Astrocyte (in vitro differentiated cells and primary cell): Measurements from ENCODE around the gene ARHGAP24.

Source experiments
- EZH2 ChIP-seq: IDR thresholded peaks from 2 replicates; pipeline ENCODE4 v1.6.1; 2012; ENCODE audit warnings: mild to moderate bottlenecking, low read length, inconsistent platforms; ENCODE audit not compliant: insufficient read depth
- TF ChIP-seq, protein P1 (sequence below): IDR thresholded peaks from 2 replicates; pipeline ENCODE4 v1.5.1; 2011; ENCODE audit warnings: low read depth, mild to moderate bottlenecking, inconsistent platforms, low read length, moderate library complexity; ENCODE audit not compliant: insufficient read depth

- TF ChIP-seq, protein P1, sequence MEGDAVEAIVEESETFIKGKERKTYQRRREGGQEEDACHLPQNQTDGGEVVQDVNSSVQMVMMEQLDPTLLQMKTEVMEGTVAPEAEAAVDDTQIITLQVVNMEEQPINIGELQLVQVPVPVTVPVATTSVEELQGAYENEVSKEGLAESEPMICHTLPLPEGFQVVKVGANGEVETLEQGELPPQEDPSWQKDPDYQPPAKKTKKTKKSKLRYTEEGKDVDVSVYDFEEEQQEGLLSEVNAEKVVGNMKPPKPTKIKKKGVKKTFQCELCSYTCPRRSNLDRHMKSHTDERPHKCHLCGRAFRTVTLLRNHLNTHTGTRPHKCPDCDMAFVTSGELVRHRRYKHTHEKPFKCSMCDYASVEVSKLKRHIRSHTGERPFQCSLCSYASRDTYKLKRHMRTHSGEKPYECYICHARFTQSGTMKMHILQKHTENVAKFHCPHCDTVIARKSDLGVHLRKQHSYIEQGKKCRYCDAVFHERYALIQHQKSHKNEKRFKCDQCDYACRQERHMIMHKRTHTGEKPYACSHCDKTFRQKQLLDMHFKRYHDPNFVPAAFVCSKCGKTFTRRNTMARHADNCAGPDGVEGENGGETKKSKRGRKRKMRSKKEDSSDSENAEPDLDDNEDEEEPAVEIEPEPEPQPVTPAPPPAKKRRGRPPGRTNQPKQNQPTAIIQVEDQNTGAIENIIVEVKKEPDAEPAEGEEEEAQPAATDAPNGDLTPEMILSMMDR: no peak
- TF ChIP-seq EZH2: no peak
These were observed 253.5 kb downstream of the ARHGAP24 start for GRCh38 chr4:85728464-85728863.
